HEK293 (cell line): ENCODE data around the gene CFAP299.

Experiments
- CTCF ChIA-PET: fragments of 350-600 bp; formaldehyde crosslinking; extraction: SDS; loops from one replicate; lab custom pipeline; 2021; ENCODE audit warnings: antibody characterized with exemption; lab: Yijun Ruan, JAX
- POLR2A ChIA-PET: fragments of 300-600 bp; formaldehyde crosslinking; extraction: SDS; loops from one replicate; lab custom pipeline; 2020; ENCODE audit warnings: antibody characterized with exemption, inconsistent platforms; lab: Yijun Ruan, JAX
- H3K27ac ChIP-seq: fragments of 200-500 bp; sonication (Bioruptor generic); 2 replicates; pipeline ENCODE4 v1.5.1; 2014; ENCODE audit warnings: low read depth, low read length, control low read depth, inconsistent platforms; ENCODE audit errors: extremely low read depth
- H3K36me3 ChIP-seq, 2 experiments: fragments of 200-500 bp in 1 of 2; sonication (Bioruptor generic) in 1 of 2; 1 replicate in 1 of 2; 2 replicates in 1 of 2; pipeline ENCODE4 v1.5.1; 2014 to 2017; ENCODE audit warnings: inconsistent platforms in 2 of 2, low read length in 2 of 2; ENCODE audit not compliant: control insufficient read depth in 2 of 2, insufficient read depth in 1 of 2
- H3K4me1 ChIP-seq: fragments of 200-500 bp; sonication (Bioruptor generic); 2 replicates; pipeline ENCODE4 v1.5.1; 2014; ENCODE audit warnings: mild to moderate bottlenecking, low read length, inconsistent platforms; ENCODE audit not compliant: control insufficient read depth, insufficient read depth
- H3K4me3 ChIP-seq: 2 replicates; pipeline ENCODE4 v1.5.1; 2011; ENCODE audit warnings: low read depth, mild to moderate bottlenecking, control low read depth, low read length, moderate library complexity
- H3K9me3 ChIP-seq: fragments of 200-500 bp; sonication (Bioruptor generic); 2 replicates; pipeline ENCODE4 v1.5.1; 2014; ENCODE audit warnings: low read depth, low read length, inconsistent platforms; ENCODE audit not compliant: control insufficient read depth, insufficient read depth
- BCL11B ChIP-seq: fragments of 450-650 bp; formaldehyde crosslinking; IDR thresholded peaks from 2 replicates; pipeline ENCODE4 v1.5.1; 2016; ENCODE audit warnings: low read depth, missing biosample characterization, missing genetic modification characterization
- GLIS1 ChIP-seq: fragments of 450-650 bp; formaldehyde crosslinking; IDR thresholded peaks from 2 replicates; pipeline ENCODE4 v1.5.1; 2016; ENCODE audit warnings: missing biosample characterization, missing genetic modification characterization
- OSR2 ChIP-seq: fragments of 450-650 bp; formaldehyde crosslinking; IDR thresholded peaks from 2 replicates; pipeline ENCODE4 v1.5.1; 2016; ENCODE audit warnings: missing biosample characterization, missing genetic modification characterization
- ZEB2 ChIP-seq: fragments of 450-650 bp; formaldehyde crosslinking; IDR thresholded peaks from 2 replicates; pipeline ENCODE4 v1.5.1; 2016; ENCODE audit warnings: missing biosample characterization, missing genetic modification characterization
- ZNF140 ChIP-seq: fragments of 450-650 bp; formaldehyde crosslinking; IDR thresholded peaks from 2 replicates; pipeline ENCODE4 v1.5.1; 2016; ENCODE audit warnings: missing biosample characterization, missing genetic modification characterization
- ZNF510 ChIP-seq: fragments of 450-650 bp; formaldehyde crosslinking; IDR thresholded peaks from 2 replicates; pipeline ENCODE4 v1.5.1; 2018; ENCODE audit warnings: mild to moderate bottlenecking, missing genetic modification characterization, missing biosample characterization; ENCODE audit not compliant: insufficient replicate concordance
- ZNF521 ChIP-seq: fragments of 450-650 bp; formaldehyde crosslinking; IDR thresholded peaks from 2 replicates; pipeline ENCODE4 v1.5.1; 2017; ENCODE audit warnings: missing biosample characterization, mild to moderate bottlenecking, missing genetic modification characterization
- ZNF548 ChIP-seq: fragments of 450-650 bp; formaldehyde crosslinking; IDR thresholded peaks from 2 replicates; pipeline ENCODE4 v1.5.1; 2016; ENCODE audit warnings: missing biosample characterization, missing genetic modification characterization
- ZNF610 ChIP-seq: fragments of 450-650 bp; formaldehyde crosslinking; IDR thresholded peaks from 2 replicates; pipeline ENCODE4 v1.5.1; 2016; ENCODE audit warnings: missing biosample characterization, missing genetic modification characterization, borderline replicate concordance
- ZNF791 ChIP-seq: fragments of 450-650 bp; formaldehyde crosslinking; IDR thresholded peaks from 2 replicates; pipeline ENCODE4 v1.5.1; 2016; ENCODE audit warnings: missing biosample characterization, missing genetic modification characterization
- TF ChIP-seq, protein P1 (sequence below): sonication (generic); formaldehyde crosslinking; IDR thresholded peaks from 2 replicates; pipeline ENCODE4 v1.8.1; 2022; ENCODE audit warnings: mild to moderate bottlenecking, moderate library complexity, missing genetic modification reagents
- TF ChIP-seq, protein P2 (sequence below): fragments of 450-650 bp; formaldehyde crosslinking; IDR thresholded peaks from 2 replicates; pipeline ENCODE4 v1.5.1; 2016; ENCODE audit warnings: missing biosample characterization, missing genetic modification characterization
- TF ChIP-seq, protein P3 (sequence below): fragments of 450-650 bp; formaldehyde crosslinking; IDR thresholded peaks from 2 replicates; pipeline ENCODE4 v1.5.1; 2016; ENCODE audit warnings: missing biosample characterization, missing genetic modification characterization
- TF ChIP-seq, protein P4 (sequence below): fragments of 450-650 bp; formaldehyde crosslinking; IDR thresholded peaks from 2 replicates; pipeline ENCODE4 v1.5.1; 2016; ENCODE audit warnings: missing biosample characterization, missing genetic modification characterization
- TF ChIP-seq, protein P5 (sequence below): fragments of 450-650 bp; formaldehyde crosslinking; conservative IDR thresholded peaks from 2 replicates; pipeline ENCODE4 v1.5.1; 2016; ENCODE audit warnings: low read depth, missing biosample characterization, missing genetic modification characterization
- TF ChIP-seq, protein P6 (sequence below): fragments of 450-650 bp; formaldehyde crosslinking; IDR thresholded peaks from 2 replicates; pipeline ENCODE4 v1.5.1; 2016; ENCODE audit warnings: missing biosample characterization, missing genetic modification characterization, borderline replicate concordance
- TF ChIP-seq, protein P7 (sequence below): fragments of 450-650 bp; formaldehyde crosslinking; IDR thresholded peaks from 2 replicates; pipeline ENCODE4 v1.5.1; 2017; ENCODE audit warnings: missing biosample characterization, mild to moderate bottlenecking, missing genetic modification characterization, moderate library complexity
- TF ChIP-seq, protein P8 (sequence below): fragments of 450-650 bp; formaldehyde crosslinking; IDR thresholded peaks from 2 replicates; pipeline ENCODE4 v1.5.1; 2016; ENCODE audit warnings: missing biosample characterization, missing genetic modification characterization
- TF ChIP-seq, protein P9 (sequence below): fragments of 450-650 bp; formaldehyde crosslinking; IDR thresholded peaks from 2 replicates; pipeline ENCODE4 v1.5.1; 2016; ENCODE audit warnings: missing biosample characterization, missing genetic modification characterization

The CFAP299 gene

DNA sequence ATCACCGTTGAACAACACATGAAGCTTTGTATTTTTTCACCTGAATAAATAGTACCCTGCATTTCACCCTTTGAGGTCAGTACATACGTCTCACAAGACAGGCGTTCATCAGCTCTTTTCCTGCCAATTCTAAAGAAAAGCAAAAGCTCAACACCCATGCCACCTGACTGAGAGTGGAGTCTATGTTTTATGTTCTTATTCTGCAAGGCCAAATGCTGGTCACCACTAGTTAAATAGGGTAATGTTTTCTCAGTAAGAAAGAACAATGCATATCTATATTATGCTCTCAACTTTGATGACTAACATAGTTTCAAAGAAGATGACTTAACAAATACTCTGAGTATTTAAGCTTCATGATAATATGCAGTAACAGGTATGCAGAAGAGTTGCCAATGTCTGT, 358.6 kb downstream of the CFAP299 start:
- ChIA-PET POLR2A (no interaction called here), CTCF (interaction anchor here (1.3 kb wide), 1 partner anchor 346 kb away, joined by 3 read pairs; no protein-coding TSS in a partner anchor)
- H3K27ac ChIP-seq = no peak overlapping the region
- H3K4me1 ChIP-seq = no peaks in the 10 kb centered on the region
- H3K36me3 ChIP-seq = no peaks in the 10 kb centered on the region
- no peak for TF ChIP-seq GLIS1 (tag by site-specific recombination)
- no peak for TF ChIP-seq ZNF521
- no peak for TF ChIP-seq ZNF791
- TF ChIP-seq, protein P1, sequence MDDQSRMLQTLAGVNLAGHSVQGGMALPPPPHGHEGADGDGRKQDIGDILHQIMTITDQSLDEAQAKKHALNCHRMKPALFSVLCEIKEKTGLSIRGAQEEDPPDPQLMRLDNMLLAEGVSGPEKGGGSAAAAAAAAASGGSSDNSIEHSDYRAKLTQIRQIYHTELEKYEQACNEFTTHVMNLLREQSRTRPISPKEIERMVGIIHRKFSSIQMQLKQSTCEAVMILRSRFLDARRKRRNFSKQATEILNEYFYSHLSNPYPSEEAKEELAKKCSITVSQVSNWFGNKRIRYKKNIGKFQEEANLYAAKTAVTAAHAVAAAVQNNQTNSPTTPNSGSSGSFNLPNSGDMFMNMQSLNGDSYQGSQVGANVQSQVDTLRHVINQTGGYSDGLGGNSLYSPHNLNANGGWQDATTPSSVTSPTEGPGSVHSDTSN (CRISPR knock-in tag) = no peak
- TF ChIP-seq, protein P2, sequence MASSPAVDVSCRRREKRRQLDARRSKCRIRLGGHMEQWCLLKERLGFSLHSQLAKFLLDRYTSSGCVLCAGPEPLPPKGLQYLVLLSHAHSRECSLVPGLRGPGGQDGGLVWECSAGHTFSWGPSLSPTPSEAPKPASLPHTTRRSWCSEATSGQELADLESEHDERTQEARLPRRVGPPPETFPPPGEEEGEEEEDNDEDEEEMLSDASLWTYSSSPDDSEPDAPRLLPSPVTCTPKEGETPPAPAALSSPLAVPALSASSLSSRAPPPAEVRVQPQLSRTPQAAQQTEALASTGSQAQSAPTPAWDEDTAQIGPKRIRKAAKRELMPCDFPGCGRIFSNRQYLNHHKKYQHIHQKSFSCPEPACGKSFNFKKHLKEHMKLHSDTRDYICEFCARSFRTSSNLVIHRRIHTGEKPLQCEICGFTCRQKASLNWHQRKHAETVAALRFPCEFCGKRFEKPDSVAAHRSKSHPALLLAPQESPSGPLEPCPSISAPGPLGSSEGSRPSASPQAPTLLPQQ = no peak
- TF ChIP-seq ZEB2 = no peak
- TF ChIP-seq, protein P3, sequence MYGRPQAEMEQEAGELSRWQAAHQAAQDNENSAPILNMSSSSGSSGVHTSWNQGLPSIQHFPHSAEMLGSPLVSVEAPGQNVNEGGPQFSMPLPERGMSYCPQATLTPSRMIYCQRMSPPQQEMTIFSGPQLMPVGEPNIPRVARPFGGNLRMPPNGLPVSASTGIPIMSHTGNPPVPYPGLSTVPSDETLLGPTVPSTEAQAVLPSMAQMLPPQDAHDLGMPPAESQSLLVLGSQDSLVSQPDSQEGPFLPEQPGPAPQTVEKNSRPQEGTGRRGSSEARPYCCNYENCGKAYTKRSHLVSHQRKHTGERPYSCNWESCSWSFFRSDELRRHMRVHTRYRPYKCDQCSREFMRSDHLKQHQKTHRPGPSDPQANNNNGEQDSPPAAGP (tag by site-specific recombination) = no peak
- TF ChIP-seq ZNF510 (tag by site-specific recombination) = no peak
- TF ChIP-seq, protein P4, sequence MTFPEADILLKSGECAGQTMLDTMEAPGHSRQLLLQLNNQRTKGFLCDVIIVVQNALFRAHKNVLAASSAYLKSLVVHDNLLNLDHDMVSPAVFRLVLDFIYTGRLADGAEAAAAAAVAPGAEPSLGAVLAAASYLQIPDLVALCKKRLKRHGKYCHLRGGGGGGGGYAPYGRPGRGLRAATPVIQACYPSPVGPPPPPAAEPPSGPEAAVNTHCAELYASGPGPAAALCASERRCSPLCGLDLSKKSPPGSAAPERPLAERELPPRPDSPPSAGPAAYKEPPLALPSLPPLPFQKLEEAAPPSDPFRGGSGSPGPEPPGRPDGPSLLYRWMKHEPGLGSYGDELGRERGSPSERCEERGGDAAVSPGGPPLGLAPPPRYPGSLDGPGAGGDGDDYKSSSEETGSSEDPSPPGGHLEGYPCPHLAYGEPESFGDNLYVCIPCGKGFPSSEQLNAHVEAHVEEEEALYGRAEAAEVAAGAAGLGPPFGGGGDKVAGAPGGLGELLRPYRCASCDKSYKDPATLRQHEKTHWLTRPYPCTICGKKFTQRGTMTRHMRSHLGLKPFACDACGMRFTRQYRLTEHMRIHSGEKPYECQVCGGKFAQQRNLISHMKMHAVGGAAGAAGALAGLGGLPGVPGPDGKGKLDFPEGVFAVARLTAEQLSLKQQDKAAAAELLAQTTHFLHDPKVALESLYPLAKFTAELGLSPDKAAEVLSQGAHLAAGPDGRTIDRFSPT = no peak
- TF ChIP-seq OSR2 (tag by site-specific recombination) = no peak
- TF ChIP-seq, protein P5, sequence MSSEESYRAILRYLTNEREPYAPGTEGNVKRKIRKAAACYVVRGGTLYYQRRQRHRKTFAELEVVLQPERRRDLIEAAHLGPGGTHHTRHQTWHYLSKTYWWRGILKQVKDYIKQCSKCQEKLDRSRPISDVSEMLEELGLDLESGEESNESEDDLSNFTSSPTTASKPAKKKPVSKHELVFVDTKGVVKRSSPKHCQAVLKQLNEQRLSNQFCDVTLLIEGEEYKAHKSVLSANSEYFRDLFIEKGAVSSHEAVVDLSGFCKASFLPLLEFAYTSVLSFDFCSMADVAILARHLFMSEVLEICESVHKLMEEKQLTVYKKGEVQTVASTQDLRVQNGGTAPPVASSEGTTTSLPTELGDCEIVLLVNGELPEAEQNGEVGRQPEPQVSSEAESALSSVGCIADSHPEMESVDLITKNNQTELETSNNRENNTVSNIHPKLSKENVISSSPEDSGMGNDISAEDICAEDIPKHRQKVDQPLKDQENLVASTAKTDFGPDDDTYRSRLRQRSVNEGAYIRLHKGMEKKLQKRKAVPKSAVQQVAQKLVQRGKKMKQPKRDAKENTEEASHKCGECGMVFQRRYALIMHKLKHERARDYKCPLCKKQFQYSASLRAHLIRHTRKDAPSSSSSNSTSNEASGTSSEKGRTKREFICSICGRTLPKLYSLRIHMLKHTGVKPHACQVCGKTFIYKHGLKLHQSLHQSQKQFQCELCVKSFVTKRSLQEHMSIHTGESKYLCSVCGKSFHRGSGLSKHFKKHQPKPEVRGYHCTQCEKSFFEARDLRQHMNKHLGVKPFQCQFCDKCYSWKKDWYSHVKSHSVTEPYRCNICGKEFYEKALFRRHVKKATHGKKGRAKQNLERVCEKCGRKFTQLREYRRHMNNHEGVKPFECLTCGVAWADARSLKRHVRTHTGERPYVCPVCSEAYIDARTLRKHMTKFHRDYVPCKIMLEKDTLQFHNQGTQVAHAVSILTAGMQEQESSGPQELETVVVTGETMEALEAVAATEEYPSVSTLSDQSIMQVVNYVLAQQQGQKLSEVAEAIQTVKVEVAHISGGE (tag by site-specific recombination) = no peak
- H3K9me3 ChIP-seq = no peaks in the 10 kb centered on the region
- no peak overlapping the region for H3K4me3 ChIP-seq

DNA sequence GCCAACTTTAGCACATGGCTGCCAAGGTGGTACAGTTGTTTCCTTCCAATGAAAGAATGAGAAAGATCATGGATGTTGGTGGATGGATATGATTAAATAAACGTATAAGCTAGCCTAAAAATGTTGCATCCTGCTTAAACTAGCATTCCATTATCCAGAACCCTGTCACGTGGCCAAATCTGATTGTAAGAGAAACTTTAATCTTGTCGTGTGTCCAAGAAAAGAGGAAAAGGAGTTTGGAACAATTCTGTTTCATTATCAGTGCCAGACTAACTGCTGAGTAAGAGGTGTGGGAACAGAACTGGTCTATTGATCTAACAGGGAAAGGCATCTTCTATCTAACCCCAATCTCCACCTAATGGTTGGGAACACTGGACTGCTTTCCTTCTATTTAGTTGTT, 369.8 kb downstream of the CFAP299 start:
- H3K36me3 ChIP-seq = no peaks in the 10 kb centered on the region
- ChIA-PET CTCF (no interaction called here), POLR2A (no interaction called here)
- H3K9me3 ChIP-seq = no peaks in the 10 kb centered on the region
- no peak for TF ChIP-seq ZNF610 (tag by site-specific recombination)
- TF ChIP-seq, protein P6, sequence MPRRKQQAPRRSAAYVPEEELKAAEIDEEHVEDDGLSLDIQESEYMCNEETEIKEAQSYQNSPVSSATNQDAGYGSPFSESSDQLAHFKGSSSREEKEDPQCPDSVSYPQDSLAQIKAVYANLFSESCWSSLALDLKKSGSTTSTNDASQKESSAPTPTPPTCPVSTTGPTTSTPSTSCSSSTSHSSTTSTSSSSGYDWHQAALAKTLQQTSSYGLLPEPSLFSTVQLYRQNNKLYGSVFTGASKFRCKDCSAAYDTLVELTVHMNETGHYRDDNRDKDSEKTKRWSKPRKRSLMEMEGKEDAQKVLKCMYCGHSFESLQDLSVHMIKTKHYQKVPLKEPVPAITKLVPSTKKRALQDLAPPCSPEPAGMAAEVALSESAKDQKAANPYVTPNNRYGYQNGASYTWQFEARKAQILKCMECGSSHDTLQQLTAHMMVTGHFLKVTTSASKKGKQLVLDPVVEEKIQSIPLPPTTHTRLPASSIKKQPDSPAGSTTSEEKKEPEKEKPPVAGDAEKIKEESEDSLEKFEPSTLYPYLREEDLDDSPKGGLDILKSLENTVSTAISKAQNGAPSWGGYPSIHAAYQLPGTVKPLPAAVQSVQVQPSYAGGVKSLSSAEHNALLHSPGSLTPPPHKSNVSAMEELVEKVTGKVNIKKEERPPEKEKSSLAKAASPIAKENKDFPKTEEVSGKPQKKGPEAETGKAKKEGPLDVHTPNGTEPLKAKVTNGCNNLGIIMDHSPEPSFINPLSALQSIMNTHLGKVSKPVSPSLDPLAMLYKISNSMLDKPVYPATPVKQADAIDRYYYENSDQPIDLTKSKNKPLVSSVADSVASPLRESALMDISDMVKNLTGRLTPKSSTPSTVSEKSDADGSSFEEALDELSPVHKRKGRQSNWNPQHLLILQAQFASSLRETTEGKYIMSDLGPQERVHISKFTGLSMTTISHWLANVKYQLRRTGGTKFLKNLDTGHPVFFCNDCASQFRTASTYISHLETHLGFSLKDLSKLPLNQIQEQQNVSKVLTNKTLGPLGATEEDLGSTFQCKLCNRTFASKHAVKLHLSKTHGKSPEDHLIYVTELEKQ (tag by site-specific recombination) = no peak
- TF ChIP-seq ZNF140 (tag by site-specific recombination) = no peak
- TF ChIP-seq, protein P7, sequence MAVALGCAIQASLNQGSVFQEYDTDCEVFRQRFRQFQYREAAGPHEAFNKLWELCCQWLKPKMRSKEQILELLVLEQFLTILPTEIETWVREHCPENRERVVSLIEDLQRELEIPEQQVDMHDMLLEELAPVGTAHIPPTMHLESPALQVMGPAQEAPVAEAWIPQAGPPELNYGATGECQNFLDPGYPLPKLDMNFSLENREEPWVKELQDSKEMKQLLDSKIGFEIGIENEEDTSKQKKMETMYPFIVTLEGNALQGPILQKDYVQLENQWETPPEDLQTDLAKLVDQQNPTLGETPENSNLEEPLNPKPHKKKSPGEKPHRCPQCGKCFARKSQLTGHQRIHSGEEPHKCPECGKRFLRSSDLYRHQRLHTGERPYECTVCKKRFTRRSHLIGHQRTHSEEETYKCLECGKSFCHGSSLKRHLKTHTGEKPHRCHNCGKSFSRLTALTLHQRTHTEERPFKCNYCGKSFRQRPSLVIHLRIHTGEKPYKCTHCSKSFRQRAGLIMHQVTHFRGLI (tag by site-specific recombination) = no peak
- TF ChIP-seq, protein P8, sequence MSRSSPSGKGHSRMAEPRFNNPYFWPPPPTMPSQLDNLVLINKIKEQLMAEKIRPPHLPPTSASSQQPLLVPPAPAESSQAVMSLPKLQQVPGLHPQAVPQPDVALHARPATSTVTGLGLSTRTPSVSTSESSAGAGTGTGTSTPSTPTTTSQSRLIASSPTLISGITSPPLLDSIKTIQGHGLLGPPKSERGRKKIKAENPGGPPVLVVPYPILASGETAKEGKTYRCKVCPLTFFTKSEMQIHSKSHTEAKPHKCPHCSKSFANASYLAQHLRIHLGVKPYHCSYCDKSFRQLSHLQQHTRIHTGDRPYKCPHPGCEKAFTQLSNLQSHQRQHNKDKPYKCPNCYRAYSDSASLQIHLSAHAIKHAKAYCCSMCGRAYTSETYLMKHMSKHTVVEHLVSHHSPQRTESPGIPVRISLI = no peak
- TF ChIP-seq, protein P9, sequence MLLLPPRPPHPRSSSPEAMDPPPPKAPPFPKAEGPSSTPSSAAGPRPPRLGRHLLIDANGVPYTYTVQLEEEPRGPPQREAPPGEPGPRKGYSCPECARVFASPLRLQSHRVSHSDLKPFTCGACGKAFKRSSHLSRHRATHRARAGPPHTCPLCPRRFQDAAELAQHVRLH (tag by site-specific recombination) = no peak
- no peak for TF ChIP-seq ZNF548
- TF ChIP-seq BCL11B = no peak
- no peak overlapping the region for H3K4me3 ChIP-seq
- H3K27ac ChIP-seq = no peak overlapping the region
- H3K4me1 ChIP-seq = no peaks in the 10 kb centered on the region
